ENCODE results near the gene MYH16.
"Not testable (repeated sequence)": the region's sequence is repeated elsewhere in the genome, so short reads cannot be mapped to it uniquely, and the experiment has no call there.

The MYH16 gene

DNA sequence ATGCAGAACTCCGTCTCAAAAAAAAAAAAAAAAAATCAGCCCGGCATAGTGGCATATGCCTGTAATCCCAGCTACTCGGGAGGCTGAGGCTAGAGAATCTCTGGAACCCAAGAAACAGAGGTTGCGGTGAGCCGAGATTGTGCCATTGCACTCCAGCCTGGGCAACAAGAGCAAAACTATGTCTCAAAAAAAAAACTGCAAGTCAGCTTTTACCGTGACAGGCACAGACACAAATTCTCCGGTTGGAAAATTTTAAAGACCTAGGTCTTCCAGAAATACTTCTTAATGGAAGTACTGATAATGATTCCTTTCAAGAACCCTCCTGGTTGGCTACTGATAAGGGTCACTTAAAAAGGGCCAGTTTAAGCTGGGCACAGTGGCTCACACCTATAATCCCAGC lies 82.5 kb downstream of the MYH16 start:
- DNase-seq (ENCODE audit: low spot score) = no peak

DNA sequence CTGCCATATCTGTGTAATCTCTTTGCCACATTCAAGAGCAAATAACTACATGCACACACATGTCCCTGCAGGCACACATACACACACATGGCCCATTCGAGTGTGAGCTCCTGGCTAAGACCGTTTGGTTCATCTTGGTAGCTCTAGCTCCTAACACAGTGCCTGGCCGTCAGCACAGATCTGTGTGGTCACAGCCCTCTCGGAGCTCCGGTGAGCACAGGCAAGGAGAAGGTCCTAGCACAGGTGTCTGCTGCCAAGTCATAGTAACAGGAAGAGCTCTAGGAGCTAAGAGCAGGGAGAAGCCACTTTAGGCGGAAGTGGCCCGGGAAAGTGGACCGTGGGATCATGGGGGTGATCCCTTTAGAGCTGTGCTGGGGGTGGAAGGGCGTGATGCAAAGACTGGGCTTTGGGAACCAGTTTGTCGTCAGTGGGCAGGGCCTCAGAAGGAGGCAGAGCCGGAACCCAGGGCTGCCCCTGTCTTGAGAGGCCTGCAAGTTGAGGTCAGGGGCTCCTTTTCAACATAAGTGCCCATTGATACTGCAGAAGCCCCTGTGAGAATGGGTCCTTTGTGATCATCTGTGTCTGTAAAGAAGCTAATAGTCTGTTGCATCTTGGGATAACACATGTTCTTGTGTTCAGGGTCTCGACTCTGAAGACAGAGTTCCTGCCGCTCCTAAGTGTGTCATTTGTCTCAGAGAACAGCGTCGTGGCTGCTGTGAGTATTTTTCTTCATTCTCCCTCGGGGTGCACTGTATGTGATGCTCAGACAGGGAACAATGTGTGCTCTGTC lies 85.3 kb downstream of the MYH16 start:
- no peak for DNase-seq (ENCODE audit: low spot score)

DNA sequence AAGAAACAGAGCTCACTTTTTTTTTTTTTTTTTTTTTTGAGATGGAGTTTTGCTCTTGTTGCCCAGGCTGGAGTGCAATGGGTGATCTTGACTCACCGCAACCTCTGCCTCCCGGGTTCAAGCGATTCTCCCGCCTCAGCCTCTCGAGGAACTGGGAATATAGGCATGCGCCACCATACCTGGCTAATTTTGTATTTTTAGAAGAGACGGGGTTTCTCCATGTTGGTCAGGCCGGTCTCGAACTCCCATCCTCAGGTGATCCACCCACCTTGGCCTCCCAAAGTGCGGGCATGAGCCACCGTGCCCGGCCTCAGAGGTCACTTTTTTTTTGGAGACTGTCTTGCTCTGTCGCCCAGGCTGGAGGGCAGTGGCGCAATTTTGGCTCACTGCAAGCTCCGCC lies 85.9 kb downstream of the MYH16 start:
- not testable (repeated sequence) for DNase-seq (ENCODE audit: low spot score)

DNA sequence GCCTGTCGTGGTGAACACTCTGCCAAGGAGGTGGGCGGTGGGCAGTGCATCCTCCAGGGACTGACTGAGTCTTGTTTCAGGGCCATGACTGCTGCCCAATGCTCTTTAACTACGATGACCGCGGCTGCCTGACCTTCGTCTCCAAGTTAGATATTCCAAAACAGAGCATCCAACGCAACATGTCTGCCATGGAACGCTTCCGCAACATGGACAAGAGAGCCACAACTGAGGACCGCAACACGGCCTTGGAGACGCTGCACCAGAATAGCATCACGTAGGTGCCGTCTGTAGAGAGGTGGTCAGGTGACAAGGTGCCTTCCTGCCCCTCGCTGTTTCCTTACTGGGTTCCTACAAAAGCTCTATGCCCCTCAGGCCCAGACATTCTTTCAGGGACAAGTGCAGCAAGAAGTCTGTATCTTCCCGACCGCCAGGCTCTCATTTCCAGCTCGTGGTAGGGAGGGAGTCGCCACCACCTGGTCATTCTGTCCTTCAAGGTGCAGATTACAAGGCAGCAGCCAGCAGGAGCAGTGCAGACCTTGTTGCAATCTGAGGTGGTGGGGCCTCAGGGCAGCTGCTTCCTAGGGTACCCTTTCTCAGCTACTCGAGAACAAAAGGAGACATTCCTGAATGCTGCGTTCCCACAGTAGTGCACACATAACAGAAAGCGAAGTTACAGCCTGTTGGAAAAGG lies 87.0 kb downstream of the MYH16 start:
- DNase-seq (ENCODE audit: low spot score) = no peak

All from hepatic stellate cell (primary cell).